ENCODE results near the gene SNTB2. TPM values are rescaled to one million over a fixed set of nuclear protein-coding genes. Genes with fewer than 3 reads are reported as not detected.

Gene SNTB2
- total RNA-seq, 2 experiments from 2014 or later = 7.3 to 7.8 TPM

- Mint-ChIP-seq H3K4me1 (ENCODE audit: low read depth) (peaks cover 24% of the 10 kb centered on the region), H3K4me3 (no peak overlapping the region), H3K36me3 (ENCODE audit: low read depth) (peaks cover 22% of the 10 kb centered on the region), H3K9me3 (no peaks in the 10 kb centered on the region), H3K27ac (no peak overlapping the region), H3K27me3 (ENCODE audit: low read depth) (no peaks in the 10 kb centered on the region)
- CTCF ChIA-PET = interaction anchor here (0.8 kb wide), 1 partner anchor 12 kb away, joined by 3 read pairs; no protein-coding TSS in a partner anchor
- no peak for DNase-seq
- intact Hi-C loops (cut with micrococcal nuclease) = no loop called here
Measured at GRCh38 chr16:69316595-69317034, 129.7 kb downstream of the SNTB2 start.

- CTCF ChIA-PET = interaction anchor here (1.4 kb wide), 1 partner anchor 9 kb away, joined by 3 read pairs; no protein-coding TSS in a partner anchor
- no peaks in the 10 kb centered on the region for H3K27me3 Mint-ChIP-seq (ENCODE audit: low read depth)
- H3K27ac Mint-ChIP-seq = no peak overlapping the region
- H3K4me1 Mint-ChIP-seq (ENCODE audit: low read depth) = peaks cover 20% of the 10 kb centered on the region
- H3K4me3 Mint-ChIP-seq = no peak overlapping the region
- no peaks in the 10 kb centered on the region for H3K9me3 Mint-ChIP-seq
- no peak for DNase-seq
- intact Hi-C loops (cut with micrococcal nuclease) = no loop called here
- peaks cover 34% of the 10 kb centered on the region for H3K36me3 Mint-ChIP-seq (ENCODE audit: low read depth)
Measured at GRCh38 chr16:69318177-69318910, 131.4 kb downstream of the SNTB2 start.

- DNase-seq = no peak
- no peak overlapping the region for H3K27ac Mint-ChIP-seq
- H3K4me3 Mint-ChIP-seq = no peak overlapping the region
- CTCF ChIA-PET = interaction anchor here (1.4 kb wide), 1 partner anchor 9 kb away, joined by 3 read pairs; no protein-coding TSS in a partner anchor
- intact Hi-C loops (cut with micrococcal nuclease) = no loop called here
- peaks cover 34% of the 10 kb centered on the region for H3K36me3 Mint-ChIP-seq (ENCODE audit: low read depth)
- H3K9me3 Mint-ChIP-seq = no peaks in the 10 kb centered on the region
- H3K27me3 Mint-ChIP-seq (ENCODE audit: low read depth) = no peaks in the 10 kb centered on the region
- peaks cover 15% of the 10 kb centered on the region for H3K4me1 Mint-ChIP-seq (ENCODE audit: low read depth)
Measured at GRCh38 chr16:69318911-69319289, 131.9 kb downstream of the SNTB2 start.

- Mint-ChIP-seq H3K4me1 (ENCODE audit: low read depth) (peaks cover 11% of the 10 kb centered on the region), H3K9me3 (no peaks in the 10 kb centered on the region), H3K36me3 (ENCODE audit: low read depth) (peaks cover 32% of the 10 kb centered on the region), H3K4me3 (no peak overlapping the region), H3K27ac (no peak overlapping the region), H3K27me3 (ENCODE audit: low read depth) (no peaks in the 10 kb centered on the region)
- DNase-seq = no peak
- intact Hi-C loops (cut with micrococcal nuclease) = no loop called here
- CTCF ChIA-PET = no interaction called here
Measured at GRCh38 chr16:69319381-69319780, 132.4 kb downstream of the SNTB2 start.

- CTCF ChIA-PET = no interaction called here
- peaks cover 30% of the 10 kb centered on the region for H3K36me3 Mint-ChIP-seq (ENCODE audit: low read depth)
- intact Hi-C loops (cut with micrococcal nuclease) = no loop called here
- no peaks in the 10 kb centered on the region for H3K27me3 Mint-ChIP-seq (ENCODE audit: low read depth)
- H3K4me3 Mint-ChIP-seq = no peak overlapping the region
- H3K27ac Mint-ChIP-seq = no peak overlapping the region
- DNase-seq = no peak
- no peaks in the 10 kb centered on the region for H3K9me3 Mint-ChIP-seq
- peaks cover 9% of the 10 kb centered on the region for H3K4me1 Mint-ChIP-seq (ENCODE audit: low read depth)
Measured at GRCh38 chr16:69319826-69320739, 133.1 kb downstream of the SNTB2 start.

GRCh38 chr16:69320740-69321073, 133.7 kb downstream of the SNTB2 start:
- Mint-ChIP-seq H3K4me3 (no peak overlapping the region), H3K27me3 (ENCODE audit: low read depth) (no peaks in the 10 kb centered on the region), H3K4me1 (ENCODE audit: low read depth) (peaks cover 15% of the 10 kb centered on the region), H3K9me3 (no peaks in the 10 kb centered on the region), H3K36me3 (ENCODE audit: low read depth) (peaks cover 30% of the 10 kb centered on the region), H3K27ac (no peak overlapping the region)
- CTCF ChIA-PET = no interaction called here
- no peak for DNase-seq
- intact Hi-C loops (cut with micrococcal nuclease) = no loop called here

- H3K27ac Mint-ChIP-seq = no peak overlapping the region
- DNase-seq = no peak
Measured at GRCh38 chr16:69321080-69321479, 134.1 kb downstream of the SNTB2 start.

GRCh38 chr16:69322343-69322742, 135.4 kb downstream of the SNTB2 start:
- H3K27me3 Mint-ChIP-seq (ENCODE audit: low read depth) = no peaks in the 10 kb centered on the region
- H3K4me1 Mint-ChIP-seq (ENCODE audit: low read depth) = peaks cover 29% of the 10 kb centered on the region

More at GRCh38 chr16:69321080-69321479, 134.1 kb downstream of the SNTB2 start:
- Mint-ChIP-seq H3K4me3 (no peak overlapping the region), H3K4me1 (ENCODE audit: low read depth) (peaks cover 19% of the 10 kb centered on the region), H3K9me3 (no peaks in the 10 kb centered on the region), H3K36me3 (ENCODE audit: low read depth) (peaks cover 30% of the 10 kb centered on the region), H3K27me3 (ENCODE audit: low read depth) (no peaks in the 10 kb centered on the region)
- CTCF ChIA-PET = no interaction called here
- intact Hi-C loops (cut with micrococcal nuclease) = no loop called here

GRCh38 chr16:69323415-69323814, 136.5 kb downstream of the SNTB2 start:
- Mint-ChIP-seq H3K4me3 (no peak overlapping the region), H3K27ac (no peak overlapping the region), H3K36me3 (ENCODE audit: low read depth) (peaks cover 34% of the 10 kb centered on the region), H3K9me3 (no peaks in the 10 kb centered on the region), H3K27me3 (ENCODE audit: low read depth) (no peaks in the 10 kb centered on the region), H3K4me1 (ENCODE audit: low read depth) (peaks cover 37% of the 10 kb centered on the region)
- CTCF ChIA-PET = interaction anchor here (1.5 kb wide), 1 partner anchor 11 kb away, joined by 6 read pairs; no protein-coding TSS in a partner anchor
- intact Hi-C loops (cut with micrococcal nuclease) = no loop called here
- no peak for DNase-seq

More at GRCh38 chr16:69322343-69322742, 135.4 kb downstream of the SNTB2 start:
- CTCF ChIA-PET = interaction anchor here (1.2 kb wide), 1 partner anchor 8 kb away, joined by 3 read pairs; the partner anchor contains the start of gene PDF
- Mint-ChIP-seq H3K9me3 (no peaks in the 10 kb centered on the region), H3K27ac (no peak overlapping the region), H3K4me3 (no peak overlapping the region), H3K36me3 (ENCODE audit: low read depth) (peaks cover 30% of the 10 kb centered on the region)
- intact Hi-C loops (cut with micrococcal nuclease) = no loop called here
- no peak for DNase-seq

- Mint-ChIP-seq H3K36me3 (ENCODE audit: low read depth) (peaks cover 40% of the 10 kb centered on the region), H3K27ac (no peak overlapping the region)
Measured at GRCh38 chr16:69324013-69324531, 137.1 kb downstream of the SNTB2 start.

GRCh38 chr16:69324585-69325253, 137.8 kb downstream of the SNTB2 start:
- DNase-seq = no peak
- Mint-ChIP-seq H3K4me3 (no peak overlapping the region), H3K9me3 (no peaks in the 10 kb centered on the region), H3K36me3 (ENCODE audit: low read depth) (peaks cover 42% of the 10 kb centered on the region), H3K27ac (peak overlapping the region; percentile 32), H3K4me1 (ENCODE audit: low read depth) (peaks cover 50% of the 10 kb centered on the region), H3K27me3 (ENCODE audit: low read depth) (no peaks in the 10 kb centered on the region)
- CTCF ChIA-PET = no interaction called here
- intact Hi-C loops (cut with micrococcal nuclease) = no loop called here

More at GRCh38 chr16:69324013-69324531, 137.1 kb downstream of the SNTB2 start:
- H3K4me3 Mint-ChIP-seq = no peak overlapping the region
- no peak for DNase-seq
- peaks cover 44% of the 10 kb centered on the region for H3K4me1 Mint-ChIP-seq (ENCODE audit: low read depth)
- CTCF ChIA-PET = interaction anchor here (1.5 kb wide), 1 partner anchor 12 kb away, joined by 6 read pairs; no protein-coding TSS in a partner anchor
- no peaks in the 10 kb centered on the region for H3K27me3 Mint-ChIP-seq (ENCODE audit: low read depth)
- intact Hi-C loops (cut with micrococcal nuclease) = no loop called here
- H3K9me3 Mint-ChIP-seq = no peaks in the 10 kb centered on the region

GRCh38 chr16:69325784-69326171, 138.8 kb downstream of the SNTB2 start:
- Mint-ChIP-seq H3K4me3 (peak overlapping the region; percentile 2), H3K27ac (peak overlapping the region; percentile 43), H3K36me3 (ENCODE audit: low read depth) (peaks cover 42% of the 10 kb centered on the region), H3K4me1 (ENCODE audit: low read depth) (peaks cover 50% of the 10 kb centered on the region), H3K27me3 (ENCODE audit: low read depth) (no peaks in the 10 kb centered on the region), H3K9me3 (no peaks in the 10 kb centered on the region)
- no peak for DNase-seq
- intact Hi-C loops (cut with micrococcal nuclease) = no loop called here
- CTCF ChIA-PET = interaction anchor here (1.0 kb wide), 1 partner anchor 13 kb away, joined by 5 read pairs; the partner anchor contains the start of gene COG8
